Measurements from ENCODE around the gene MYH2. TPM values are rescaled to one million over a fixed set of nuclear protein-coding genes. Genes with fewer than 3 reads are reported as not detected.

MYH2 gene
- not detected in 5 replicates for total RNA-seq (2022; extraction: Qiagen RNA extraction)

DNA sequence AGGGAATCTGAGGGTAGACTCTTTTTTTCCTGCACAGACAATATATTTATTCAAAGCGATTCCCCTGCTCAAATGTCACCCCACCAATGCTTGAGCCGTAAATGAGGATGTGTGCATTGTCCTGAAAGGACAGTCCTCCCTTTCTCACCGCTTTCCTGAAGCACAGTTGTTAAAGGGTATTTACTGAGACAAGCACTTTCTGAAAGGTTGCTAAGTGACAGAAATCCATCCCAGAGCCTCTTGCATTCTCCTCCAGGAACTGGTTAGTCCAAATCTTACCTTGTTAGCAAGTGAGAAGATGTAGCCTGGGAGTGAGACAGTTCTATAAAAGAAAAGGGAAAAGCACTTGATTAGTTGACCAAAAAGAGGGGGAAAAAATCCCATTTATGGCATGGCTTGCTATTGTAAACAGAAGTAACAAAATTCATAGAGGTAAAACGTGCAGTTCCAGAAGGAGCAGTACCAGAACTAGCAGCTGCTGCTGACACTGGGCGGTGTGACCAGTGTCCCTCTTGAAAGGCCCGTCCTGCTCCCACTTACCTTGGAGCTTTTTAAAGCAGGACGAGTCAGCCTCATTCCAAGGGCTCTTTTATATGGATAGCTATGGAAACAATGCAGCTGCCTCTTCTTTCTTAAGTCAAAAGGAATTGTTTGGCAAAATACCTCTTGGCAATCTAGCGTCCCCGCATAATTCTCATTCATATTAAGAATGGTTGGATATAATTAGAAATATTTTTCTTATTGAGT is at the start of gene MYH2:
MYH2 (minus strand) TSS at position 563 of the 747 bp plus-strand sequence. CDS start 1,738 bp downstream, outside the sequence.

DNA sequence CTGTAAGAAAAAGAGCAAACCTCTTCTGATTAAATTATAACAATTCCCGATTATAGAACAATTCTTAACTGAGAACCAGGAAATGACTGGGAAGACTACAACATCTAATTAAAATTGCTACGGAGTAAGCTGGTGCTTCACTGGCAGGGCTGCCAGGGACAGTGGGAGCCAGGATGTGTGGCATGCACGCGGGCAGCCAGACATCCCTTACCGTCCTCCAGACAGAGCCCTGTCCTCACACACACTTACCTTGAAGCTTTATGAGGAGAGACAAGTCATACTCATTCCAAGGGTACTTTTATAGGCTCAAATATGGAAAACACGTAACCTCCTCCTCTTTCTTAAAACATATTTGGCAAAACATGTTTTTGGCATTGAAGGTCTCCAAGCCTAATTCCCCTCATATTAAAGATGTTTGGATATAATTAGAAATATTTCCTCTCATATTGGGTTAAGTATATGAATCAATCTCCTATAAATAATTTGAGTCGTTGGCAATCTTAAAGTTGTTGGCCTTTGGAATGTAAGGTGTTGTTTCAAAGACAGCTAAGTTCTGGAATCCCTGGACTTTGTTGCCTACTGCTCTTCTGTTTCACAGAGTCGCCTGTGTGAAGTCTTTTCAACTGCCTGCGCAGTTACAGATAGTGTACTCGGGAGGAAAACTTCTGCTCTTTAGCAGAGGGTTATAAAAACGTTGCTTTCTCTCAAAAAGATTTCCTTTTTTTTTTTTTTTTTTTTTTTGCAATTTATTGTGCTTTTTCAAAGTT is 31.0 kb downstream of the MYH2 start, which contains the start of gene MYH1:
MYH1 (minus strand) TSS at position 272 of the 767 bp plus-strand sequence. CDS start 1,900 bp downstream, outside the sequence.

Other genes starting within 250 kb of the MYH2 start
- gene MYH13, start 176.7 kb downstream of the MYH2 start, total RNA-seq (2022; extraction: Qiagen RNA extraction): 0.01 to 0.02 TPM (median 0.02 TPM) in 4 of 5 replicates, not detected in the other
- not detected in 5 replicates for gene MYH8, start 127.7 kb downstream of the MYH2 start, total RNA-seq (2022; extraction: Qiagen RNA extraction)
- not detected in 5 replicates for gene MYH4, start 80.1 kb downstream of the MYH2 start, total RNA-seq (2022; extraction: Qiagen RNA extraction)
- gene MYH1, start 31.1 kb downstream of the MYH2 start, total RNA-seq (2022; extraction: Qiagen RNA extraction): not detected in 5 replicates
- gene MYH3, start 107.7 kb upstream of the MYH2 start, total RNA-seq (2022; extraction: Qiagen RNA extraction): 0.43 to 1.3 TPM (median 0.97 TPM) in 5 replicates
- gene SCO1, start 147.9 kb upstream of the MYH2 start, total RNA-seq (2022; extraction: Qiagen RNA extraction): 49.3 to 57.9 TPM (median 56.1 TPM) in 5 replicates
- 6.1 to 9.2 TPM (median 8.6 TPM) in 5 replicates for gene ADPRM, start 147.9 kb upstream of the MYH2 start, total RNA-seq (2022; extraction: Qiagen RNA extraction)
- gene TMEM220, start 180.4 kb upstream of the MYH2 start, total RNA-seq (2022; extraction: Qiagen RNA extraction): 2.0 to 3.8 TPM (median 2.7 TPM) in 5 replicates